HCT116 (cell line): ENCODE measurements around the gene C2orf78. TPM values are rescaled to one million over a fixed set of nuclear protein-coding genes. Genes with fewer than 3 reads are reported as not detected.

Experiments
- ATAC-seq: fragments of 200-7000 bp; cut with Tn5 transposase; 2 replicates; pipeline ENCODE4 v1.9.1; 2020; ENCODE audit warnings: mild to moderate bottlenecking, moderate library complexity
- BruUV-seq: library from RNA; stranded (reverse); fragments of 400-500 nt; replicated peaks from 2 replicates; lab custom pipeline; 2021; lab: Mats Ljungman, UMichigan
- CTCF ChIA-PET: fragments of 300-600 bp; sonication (Branson Sonifier 250); formaldehyde crosslinking; loops from one replicate; lab custom pipeline; 2021; ENCODE audit warnings: antibody characterized with exemption; lab: Charles Lee
- POLR2A ChIA-PET: fragments of 300-600, 350-600 bp; sonication (Branson Sonifier 250); formaldehyde crosslinking; loops from one replicate; lab custom pipeline; 2021; ENCODE audit warnings: antibody characterized with exemption; lab: Charles Lee
- RAD21 ChIA-PET, 2 experiments: fragments of 300-600 bp; sonication (Branson Sonifier 250); formaldehyde crosslinking; loops; one replicate each; lab custom pipeline; 2023; ENCODE audit warnings: low total read pairs in 2 of 2; ENCODE audit not compliant: uncharacterized antibody in 2 of 2, unreplicated experiment in 2 of 2, low non-redundant PET in 1 of 2; lab: Charles Lee
- DNase-seq: peaks from one replicate; pipeline ENCODE4 v3.0.0-alpha.2; 2010; ENCODE audit warnings: low read depth, low spot score
- H2AFZ ChIP-seq: fragments of 200-600 bp; shearing (Covaris generic), sonication (generic); 2 replicates; pipeline ENCODE4 v1.6.1; 2017; ENCODE audit warnings: low read depth, mixed run types, mixed read lengths, antibody characterized with exemption, low read length; ENCODE audit not compliant: poor library complexity, severe bottlenecking
- H3K27ac ChIP-seq: 2 replicates; pipeline ENCODE4 v1.5.1; 2012; ENCODE audit warnings: low read depth, low read length
- H3K27me3 ChIP-seq: fragments of 200-600 bp; sonication (generic); 2 replicates; pipeline ENCODE4 v1.6.1; 2016; ENCODE audit warnings: mixed run types, low read length, mixed read lengths; ENCODE audit not compliant: insufficient read depth
- H3K36me3 ChIP-seq, 2 experiments: fragments of 200-500 bp in 1 of 2; fragments of 200-600 bp in 1 of 2; sonication (Bioruptor generic) in 1 of 2; sonication (generic) in 1 of 2; 2 replicates each; pipeline versions ENCODE4 v1.5.1 to v1.6.1; 2014 to 2016; ENCODE audit warnings: low read length in 2 of 2, inconsistent platforms in 1 of 2, mixed read lengths in 1 of 2, mixed run types in 1 of 2; ENCODE audit not compliant: insufficient read depth in 2 of 2, control insufficient read depth in 1 of 2
- H3K4me1 ChIP-seq, 2 experiments: fragments of 200-600 bp in 1 of 2; sonication (generic) in 1 of 2; 2 replicates each; pipeline versions ENCODE4 v1.5.1 to v1.6.1; 2012 to 2017; ENCODE audit warnings: low read length in 2 of 2, inconsistent platforms in 1 of 2, mild to moderate bottlenecking in 1 of 2, mixed read lengths in 1 of 2, mixed run types in 1 of 2, moderate library complexity in 1 of 2; ENCODE audit not compliant: insufficient read depth in 2 of 2, control insufficient read depth in 1 of 2
- H3K4me2 ChIP-seq: fragments of 200-600 bp; sonication (generic); 2 replicates; pipeline ENCODE4 v1.6.1; 2017; ENCODE audit warnings: mixed run types, low read length, mixed read lengths
- H3K4me3 ChIP-seq, 2 experiments: fragments of 200-600 bp in 1 of 2; sonication (generic) in 1 of 2; replicated peaks in 1 of 2; 2 replicates each; pipeline ENCODE4 v1.5.1; 2011 to 2016; ENCODE audit warnings: low read length in 2 of 2, control low read depth in 1 of 2, low read depth in 1 of 2, mild to moderate bottlenecking in 1 of 2, mixed read lengths in 1 of 2, mixed run types in 1 of 2
- H3K79me2 ChIP-seq: fragments of 200-600 bp; sonication (generic); 2 replicates; pipeline ENCODE4 v1.6.1; 2017; ENCODE audit warnings: mild to moderate bottlenecking, mixed run types, low read length, moderate library complexity, mixed read lengths; ENCODE audit not compliant: insufficient read depth
- H3K9ac ChIP-seq: fragments of 200-600 bp; sonication (generic); 2 replicates; pipeline ENCODE4 v1.6.1; 2016; ENCODE audit warnings: low read length, mixed read lengths
- H3K9me2 ChIP-seq: fragments of 200-600 bp; sonication (generic), shearing (Covaris generic); 2 replicates; pipeline ENCODE4 v1.6.1; 2017; ENCODE audit warnings: mixed run types, mild to moderate bottlenecking, moderate library complexity; ENCODE audit not compliant: insufficient read depth
- H3K9me3 ChIP-seq, 2 experiments: fragments of 200-500 bp in 1 of 2; fragments of 200-600 bp in 1 of 2; sonication (Bioruptor generic) in 1 of 2; sonication (generic) in 1 of 2; 2 replicates each; pipeline ENCODE4 v1.6.1; 2014 to 2017; ENCODE audit warnings: low read length in 2 of 2, mixed read lengths in 2 of 2, inconsistent platforms in 1 of 2, low read depth in 1 of 2, mild to moderate bottlenecking in 1 of 2, mixed run types in 1 of 2, moderate library complexity in 1 of 2; ENCODE audit not compliant: control insufficient read depth in 1 of 2, insufficient read depth in 1 of 2
- H4K20me1 ChIP-seq: fragments of 200-600 bp; sonication (generic), shearing (Covaris generic); 2 replicates; pipeline ENCODE4 v1.6.1; 2017; ENCODE audit warnings: mixed run types, mild to moderate bottlenecking, moderate library complexity; ENCODE audit not compliant: insufficient read depth
- CBX3 ChIP-seq: IDR thresholded peaks from 2 replicates; pipeline ENCODE4 v1.6.1; 2012; ENCODE audit warnings: low read depth
- CTCF ChIP-seq, 3 experiments: fragments of 200-600 bp in 1 of 3; sonication (generic) in 1 of 3; IDR thresholded peaks in 2 of 3; conservative IDR thresholded peaks in 1 of 3; 2 replicates each; pipeline ENCODE4 v1.5.1; 2012 to 2017; ENCODE audit warnings: low read depth in 2 of 3, low read length in 2 of 3, antibody characterized with exemption in 1 of 3, borderline replicate concordance in 1 of 3, control low read depth in 1 of 3, mild to moderate bottlenecking in 1 of 3, mixed read lengths in 1 of 3, mixed run types in 1 of 3, moderate library complexity in 1 of 3; ENCODE audit not compliant: insufficient read depth in 1 of 3
- EZH2 ChIP-seq: fragments of 200-600 bp; sonication (generic); IDR thresholded peaks from 2 replicates; pipeline ENCODE4 v1.6.1; 2017; ENCODE audit warnings: antibody characterized with exemption, mixed run types
- FOSL1 ChIP-seq: IDR thresholded peaks from 2 replicates; pipeline ENCODE4 v1.6.1; 2012; ENCODE audit warnings: low read depth
- RAD21 ChIP-seq: IDR thresholded peaks from 2 replicates; pipeline ENCODE4 v1.6.1; 2012; ENCODE audit warnings: low read depth, mild to moderate bottlenecking
- SP1 ChIP-seq: IDR thresholded peaks from 2 replicates; pipeline ENCODE4 v1.6.1; 2012; ENCODE audit warnings: low read depth
- YY1 ChIP-seq: IDR thresholded peaks from 2 replicates; pipeline ENCODE4 v1.6.1; 2011; ENCODE audit warnings: low read length, low read depth, moderate library complexity, mild to moderate bottlenecking; ENCODE audit not compliant: insufficient replicate concordance; ENCODE audit errors: extremely low read depth
- intact Hi-C: fragments of 100-400 bp; cut with micrococcal nuclease; formaldehyde crosslinking; loops from 2 replicates; pipeline ENCODE4 v1.10.0; 2022
- total RNA-seq: library from RNA; stranded (reverse); gene quantifications from one replicate; pipeline ENCODE4 v1.2.1, GENCODE V29; 2021; ENCODE audit not compliant: unreplicated experiment
- TF ChIP-seq, protein P1 (sequence below): IDR thresholded peaks from 2 replicates; pipeline ENCODE4 v1.6.1; 2012; ENCODE audit warnings: low read depth

The C2orf78 gene
- total RNA-seq, 1 experiment from 2014 or later = 1.5 TPM

DNA sequence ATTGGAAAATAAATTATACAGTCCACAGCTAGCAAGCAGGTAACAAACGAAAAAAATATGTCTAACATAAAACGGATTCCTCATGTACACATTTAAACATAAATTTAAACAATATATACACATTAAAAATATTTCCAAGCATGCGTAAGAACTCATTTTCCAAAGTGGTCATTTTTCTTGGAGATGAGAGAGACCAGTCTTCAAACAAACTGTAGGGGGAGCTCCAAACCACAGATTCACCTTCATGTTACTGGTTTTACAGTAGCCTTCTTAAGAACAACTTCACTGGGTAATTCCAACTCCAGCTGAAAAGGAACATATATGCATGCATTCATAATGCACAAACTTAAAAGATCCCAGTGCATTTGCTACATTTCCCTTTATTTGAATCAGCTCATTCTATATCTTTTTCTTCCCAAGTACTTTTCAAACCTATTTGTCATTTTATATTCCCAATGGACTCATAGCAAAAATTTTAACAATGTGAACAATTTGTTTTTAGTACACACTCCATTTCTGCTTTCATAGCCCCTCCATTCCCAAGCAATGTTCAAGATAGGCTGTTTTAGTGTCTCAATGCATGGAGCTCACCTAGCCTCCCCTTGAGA is 40.0 kb downstream of the C2orf78 start:
- CTCF ChIA-PET = interaction anchor here (0.7 to 2.5 kb wide), 14 partner anchors 9 to 576 kb away, joined by 3 to 19 read pairs (median 4); partner anchors contain the start of genes BOLA3 and MOB1A
- no peaks in the 10 kb centered on the region for H3K36me3 ChIP-seq
- intact Hi-C loops = loop anchor here (1.0 kb wide), 1 partner anchor 327 kb away; no protein-coding TSS in a partner anchor
- no peaks in the 10 kb centered on the region for H3K9me2 ChIP-seq
- DNase-seq = peak; percentile 69
- RAD21 ChIA-PET = no interaction called here
- no peaks in the 10 kb centered on the region for H3K9me3 ChIP-seq
- no peak overlapping the region for H3K9ac ChIP-seq
- H3K79me2 ChIP-seq = peaks cover under 1% of the 10 kb centered on the region; the same call in 1 of the 2 replicates
- H3K27me3 ChIP-seq = no peaks in the 10 kb centered on the region
- peaks cover 4 to 7% of the 10 kb centered on the region in 2 experiments; a peak in 2 of 4 replicates for H3K4me1 ChIP-seq
- H3K4me2 ChIP-seq = no peak overlapping the region
- peak; percentile 40; the same call in 1 of the 2 replicates for ATAC-seq
- TF ChIP-seq, protein P1, sequence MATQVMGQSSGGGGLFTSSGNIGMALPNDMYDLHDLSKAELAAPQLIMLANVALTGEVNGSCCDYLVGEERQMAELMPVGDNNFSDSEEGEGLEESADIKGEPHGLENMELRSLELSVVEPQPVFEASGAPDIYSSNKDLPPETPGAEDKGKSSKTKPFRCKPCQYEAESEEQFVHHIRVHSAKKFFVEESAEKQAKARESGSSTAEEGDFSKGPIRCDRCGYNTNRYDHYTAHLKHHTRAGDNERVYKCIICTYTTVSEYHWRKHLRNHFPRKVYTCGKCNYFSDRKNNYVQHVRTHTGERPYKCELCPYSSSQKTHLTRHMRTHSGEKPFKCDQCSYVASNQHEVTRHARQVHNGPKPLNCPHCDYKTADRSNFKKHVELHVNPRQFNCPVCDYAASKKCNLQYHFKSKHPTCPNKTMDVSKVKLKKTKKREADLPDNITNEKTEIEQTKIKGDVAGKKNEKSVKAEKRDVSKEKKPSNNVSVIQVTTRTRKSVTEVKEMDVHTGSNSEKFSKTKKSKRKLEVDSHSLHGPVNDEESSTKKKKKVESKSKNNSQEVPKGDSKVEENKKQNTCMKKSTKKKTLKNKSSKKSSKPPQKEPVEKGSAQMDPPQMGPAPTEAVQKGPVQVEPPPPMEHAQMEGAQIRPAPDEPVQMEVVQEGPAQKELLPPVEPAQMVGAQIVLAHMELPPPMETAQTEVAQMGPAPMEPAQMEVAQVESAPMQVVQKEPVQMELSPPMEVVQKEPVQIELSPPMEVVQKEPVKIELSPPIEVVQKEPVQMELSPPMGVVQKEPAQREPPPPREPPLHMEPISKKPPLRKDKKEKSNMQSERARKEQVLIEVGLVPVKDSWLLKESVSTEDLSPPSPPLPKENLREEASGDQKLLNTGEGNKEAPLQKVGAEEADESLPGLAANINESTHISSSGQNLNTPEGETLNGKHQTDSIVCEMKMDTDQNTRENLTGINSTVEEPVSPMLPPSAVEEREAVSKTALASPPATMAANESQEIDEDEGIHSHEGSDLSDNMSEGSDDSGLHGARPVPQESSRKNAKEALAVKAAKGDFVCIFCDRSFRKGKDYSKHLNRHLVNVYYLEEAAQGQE = no peak
- no peak for TF ChIP-seq YY1
- no peak for TF ChIP-seq FOSL1
- no peak for TF ChIP-seq EZH2
- TF ChIP-seq SP1 = no peak
- TF ChIP-seq RAD21 = peak; percentile 87
- TF ChIP-seq CTCF (IDR thresholded peaks at IDR 0.05 in 2 of 3, conservative IDR thresholded peaks at IDR 0.05 in 1 of 3; ENCODE audit: borderline replicate concordance in 1 of 3, insufficient read depth in 1 of 3, low read depth in 2 of 3, low read length in 2 of 3) = peak; percentile 78 to 82 (median 81)
- no peak for TF ChIP-seq CBX3
- TF ChIP-seq, all 23 proteins: peak for 2
- Histone ChIP-seq H3K27ac (no peak overlapping the region), H2AFZ (no peak overlapping the region), H4K20me1 (no peaks in the 10 kb centered on the region), H3K4me3 (no peak overlapping the region)
- BruUV-seq = no TSS peak
- POLR2A ChIA-PET = no interaction called here
